NCI-H510A treated with DMSO at 0.1 percent for 48 hours (cell line): ENCODE data around the gene OR2B6.
"Not testable (repeated sequence)": the region's sequence is repeated elsewhere in the genome, so short reads cannot be mapped to it uniquely, and the experiment has no call there.

ENCODE experiments used
- DNase-seq: peaks from one replicate; lab custom pipeline; 2025; lab: John Stamatoyannopoulos, UW

Gene OR2B6

DNA sequence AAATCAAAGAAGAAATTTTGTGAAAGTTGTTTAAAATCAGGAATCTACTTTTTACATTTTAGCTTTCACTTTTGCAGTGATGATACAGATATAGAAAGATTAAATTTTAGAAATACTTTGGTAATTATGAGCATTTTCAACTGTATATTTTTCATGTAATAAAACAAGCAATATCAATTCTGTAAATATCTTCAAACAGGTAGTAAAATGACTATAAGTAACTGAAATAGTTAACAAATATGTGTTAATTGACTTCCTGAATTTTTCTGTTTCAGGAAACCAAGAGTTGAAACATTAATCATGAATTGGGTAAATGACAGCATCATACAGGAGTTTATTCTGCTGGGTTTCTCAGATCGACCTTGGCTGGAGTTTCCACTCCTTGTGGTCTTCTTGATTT lies at the start of gene OR2B6:
TSS of gene OR2B6 (plus strand) at position 301 of the 400 bp plus-strand sequence. CDS start at position 301, 0 bp downstream.
- DNase-seq, result no peak

DNA sequence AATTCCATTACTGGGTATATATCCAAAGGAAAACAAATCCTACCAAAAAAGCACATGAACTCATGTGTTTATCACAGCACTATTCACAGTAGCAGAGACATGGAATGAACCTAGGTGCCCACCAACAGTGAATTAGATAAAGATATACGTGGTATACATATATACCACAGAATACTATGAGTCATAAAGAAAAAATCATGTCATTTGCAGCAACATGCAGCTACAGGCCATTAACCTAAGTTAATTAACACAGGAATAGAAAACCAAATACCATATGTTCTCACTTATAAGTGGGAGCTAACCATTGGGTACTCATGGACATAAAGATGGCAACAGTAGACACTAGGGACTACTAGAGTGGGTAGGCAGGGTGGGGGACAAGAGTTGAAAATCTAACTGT lies 49.0 kb upstream of the OR2B6 start:
- DNase-seq, result no peak

- no peak for DNase-seq
Observed at GRCh38 chr6:27911956-27912446, 45.0 kb upstream of the OR2B6 start, which contains the start of gene OR2B2. OR2B2 (minus strand) TSS chr6:27912396; CDS start chr6:27912319, 77 bp downstream.

DNA sequence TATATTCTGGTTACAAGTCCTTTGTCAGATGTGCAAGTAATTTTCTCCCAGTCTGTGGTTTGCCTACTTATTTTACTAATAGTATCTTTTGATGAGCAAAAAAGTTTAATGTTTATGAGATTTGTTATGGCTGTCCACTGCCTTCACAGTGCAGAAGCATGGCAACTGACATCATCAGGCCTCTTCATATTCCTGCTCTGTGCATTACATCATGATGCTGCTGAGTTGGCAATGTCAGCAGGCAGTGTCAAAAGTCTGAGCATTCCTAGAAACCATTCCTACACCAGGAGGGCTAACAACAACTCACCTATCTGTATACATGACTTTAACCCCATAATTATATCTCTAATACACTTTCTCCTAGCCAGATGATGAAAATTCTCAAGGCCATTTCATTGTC lies 34.1 kb upstream of the OR2B6 start:
- no peak for DNase-seq

GRCh38 chr6:27924179-27924578 lies 32.9 kb upstream of the OR2B6 start:
- no peak for DNase-seq

DNA sequence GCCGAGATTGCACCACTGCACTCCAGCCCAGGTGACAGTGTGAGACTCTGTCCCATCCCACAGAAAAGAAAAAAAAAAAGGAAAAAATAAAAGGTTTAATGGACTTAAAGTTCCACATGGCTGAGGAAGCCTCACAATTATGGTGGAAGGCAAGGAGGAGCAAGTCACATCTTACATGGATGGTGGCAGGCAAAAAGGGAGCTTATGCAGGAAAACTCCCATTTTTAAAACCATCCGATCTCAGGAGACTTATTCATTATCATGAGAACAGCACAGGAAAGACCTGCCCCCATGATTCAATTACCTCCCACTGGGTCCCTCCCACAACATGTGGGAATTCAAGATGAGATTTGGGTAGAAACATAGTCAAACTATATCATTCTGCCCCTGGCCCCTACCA lies 29.0 kb upstream of the OR2B6 start:
- not testable (repeated sequence) for DNase-seq

DNA sequence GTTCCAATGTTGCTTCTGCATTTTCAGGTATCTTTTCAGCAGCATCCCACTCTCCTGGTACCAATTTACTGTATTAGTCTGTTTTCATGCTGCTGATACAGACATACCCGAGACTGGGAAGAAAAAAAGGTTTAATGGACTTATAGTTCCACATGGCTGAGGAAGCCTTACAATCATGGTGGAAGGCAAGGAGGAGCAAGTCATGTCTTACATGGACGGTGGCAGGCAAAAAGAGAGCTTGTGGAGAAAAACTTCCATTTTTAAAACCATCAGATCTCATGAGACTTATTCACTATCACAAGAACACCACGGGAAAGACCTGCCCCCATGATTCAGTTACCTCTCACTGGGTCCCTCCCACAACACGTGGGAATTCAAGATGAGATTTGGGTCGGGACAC lies 27.1 kb upstream of the OR2B6 start:
- DNase-seq, result not testable (repeated sequence)

DNA sequence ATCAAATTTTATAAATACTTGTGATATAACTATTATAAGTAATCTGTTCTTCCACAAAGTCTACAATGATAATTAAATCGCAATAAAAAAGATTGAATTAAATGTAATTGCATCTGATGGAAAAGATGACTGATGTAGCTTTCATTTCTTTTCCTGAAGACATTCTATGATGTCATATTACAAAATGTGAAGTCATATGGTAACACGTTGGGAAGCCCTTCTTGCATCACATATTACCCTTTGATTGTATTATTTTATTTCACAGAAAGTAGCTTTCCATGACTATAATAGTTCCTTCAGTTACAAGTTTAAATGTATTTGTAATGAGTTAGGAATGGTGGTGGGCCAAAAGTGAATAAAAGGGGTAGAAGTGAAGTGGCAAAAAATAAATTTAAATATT lies 25.8 kb upstream of the OR2B6 start:
- no peak for DNase-seq

GRCh38 chr6:27940766-27941165 lies 16.3 kb upstream of the OR2B6 start:
- no peak for DNase-seq

DNA sequence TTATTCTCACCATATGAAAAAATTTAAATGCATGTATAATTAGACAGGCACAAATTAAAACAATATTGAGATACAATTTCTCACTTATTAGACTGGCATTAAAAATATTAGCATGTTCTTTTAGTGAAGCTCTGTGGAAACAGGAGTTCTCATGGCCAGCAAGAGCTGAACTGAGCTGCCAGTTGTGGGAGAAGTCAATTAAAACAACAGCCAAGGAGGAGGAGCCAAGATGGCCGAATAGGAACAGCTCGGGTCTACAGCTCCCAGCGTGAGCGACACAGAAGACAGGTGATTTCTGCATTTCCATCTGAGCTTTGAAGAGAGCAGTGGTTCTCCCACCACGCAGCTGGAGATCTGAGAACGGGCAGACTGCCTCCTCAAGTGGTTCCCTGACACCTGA lies 14.0 kb upstream of the OR2B6 start:
- DNase-seq, result not testable (repeated sequence)

DNA sequence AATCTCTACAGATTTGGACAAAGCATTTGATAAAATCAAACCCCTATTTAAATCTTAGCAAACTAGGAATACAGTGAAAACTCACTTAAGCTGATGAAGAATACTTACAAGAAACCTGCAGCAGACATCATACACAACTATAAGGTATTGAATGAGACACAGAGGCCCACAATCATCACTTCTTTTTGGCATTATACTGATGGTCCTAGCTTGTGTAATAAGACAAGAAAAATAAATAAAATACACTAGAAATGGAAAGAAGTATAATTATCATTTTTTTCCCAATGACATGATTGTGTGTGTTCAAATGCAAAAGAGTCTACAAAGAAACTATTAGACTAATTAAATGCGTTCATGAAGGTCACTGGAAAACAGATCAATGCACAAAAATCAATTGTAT lies 8.8 kb upstream of the OR2B6 start:
- DNase-seq, result no peak

DNA sequence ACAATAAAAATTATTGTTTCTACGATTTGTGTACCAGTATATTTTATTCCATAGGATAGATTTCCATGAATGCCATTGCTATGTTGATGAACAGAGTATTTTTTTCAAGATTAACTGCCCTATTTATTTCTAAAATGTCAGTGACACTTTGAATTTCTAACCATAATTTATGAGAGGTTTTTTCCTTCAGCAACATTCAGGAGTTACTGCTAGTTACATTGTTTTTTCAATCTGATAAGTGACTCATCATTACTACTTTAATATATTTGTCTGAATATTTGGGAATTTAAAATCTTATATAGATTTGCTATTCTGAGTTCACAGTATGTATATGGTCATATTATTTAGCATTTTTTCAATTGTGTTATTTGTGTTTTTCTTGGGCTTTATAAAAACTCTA lies 6.0 kb upstream of the OR2B6 start:
- DNase-seq, result no peak

DNA sequence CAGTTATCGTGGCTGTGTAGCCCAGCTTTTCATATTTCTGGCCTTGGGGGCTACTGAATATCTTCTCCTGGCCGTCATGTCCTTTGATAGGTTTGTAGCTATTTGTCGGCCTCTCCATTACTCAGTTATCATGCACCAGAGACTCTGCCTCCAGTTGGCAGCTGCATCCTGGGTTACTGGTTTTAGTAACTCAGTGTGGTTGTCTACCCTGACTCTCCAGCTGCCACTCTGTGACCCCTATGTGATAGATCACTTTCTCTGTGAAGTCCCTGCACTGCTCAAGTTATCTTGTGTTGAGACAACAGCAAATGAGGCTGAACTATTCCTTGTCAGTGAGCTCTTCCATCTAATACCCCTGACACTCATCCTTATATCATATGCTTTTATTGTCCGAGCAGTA lies 475 bp downstream of the OR2B6 start:
- DNase-seq, result no peak

DNA sequence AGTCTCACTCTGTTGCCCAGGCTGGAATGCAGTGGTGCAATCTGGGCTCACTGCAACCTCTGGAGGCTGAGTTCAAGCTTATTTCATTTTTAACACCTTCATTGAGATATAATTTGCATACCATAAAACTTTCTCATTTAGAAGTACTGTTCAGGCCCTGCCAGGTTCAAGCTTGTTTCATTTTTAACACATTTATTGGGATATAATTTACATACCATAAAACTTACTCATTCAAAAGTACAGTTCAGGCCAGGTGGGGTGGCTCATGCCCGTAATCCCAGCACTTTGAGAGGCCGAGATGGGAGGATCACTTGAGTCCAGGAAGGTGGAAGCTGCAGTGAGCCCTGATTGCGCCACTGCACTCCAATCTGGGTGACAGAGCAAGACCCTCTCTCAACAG lies 5.5 kb downstream of the OR2B6 start:
- DNase-seq, result no peak

- DNase-seq, result no peak
Observed at GRCh38 chr6:27966044-27966443, 9.0 kb downstream of the OR2B6 start.

DNA sequence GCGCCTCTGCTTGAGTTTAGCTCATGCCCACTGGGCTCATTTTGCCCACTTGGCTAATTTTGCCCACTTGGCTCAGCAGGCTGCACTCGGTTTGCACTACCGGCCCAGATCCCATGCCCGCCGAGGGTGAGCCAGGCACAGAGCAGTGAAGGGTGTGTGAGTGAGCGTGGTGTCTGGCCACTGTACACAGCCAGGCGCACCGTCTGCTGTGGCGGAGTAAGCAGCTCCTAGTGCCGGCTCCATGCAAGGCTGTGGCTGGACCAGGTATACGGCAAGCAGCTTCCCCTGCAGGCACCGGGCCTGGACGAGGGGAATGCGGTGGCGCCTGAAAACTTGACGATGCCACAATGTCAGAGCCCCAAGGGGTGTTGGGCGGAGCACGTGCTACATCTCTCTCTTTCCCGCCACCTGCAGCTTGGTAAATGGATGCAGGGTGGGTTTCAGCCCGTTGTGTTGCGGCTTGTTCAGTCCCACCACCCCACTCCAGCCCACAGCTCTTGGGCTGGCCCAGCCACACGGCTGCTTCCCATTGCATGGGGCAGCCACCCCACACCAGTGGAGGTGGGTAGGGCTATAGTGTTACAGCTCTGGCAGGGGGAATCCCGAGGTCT lies 9.9 kb downstream of the OR2B6 start:
- DNase-seq, result no peak

DNA sequence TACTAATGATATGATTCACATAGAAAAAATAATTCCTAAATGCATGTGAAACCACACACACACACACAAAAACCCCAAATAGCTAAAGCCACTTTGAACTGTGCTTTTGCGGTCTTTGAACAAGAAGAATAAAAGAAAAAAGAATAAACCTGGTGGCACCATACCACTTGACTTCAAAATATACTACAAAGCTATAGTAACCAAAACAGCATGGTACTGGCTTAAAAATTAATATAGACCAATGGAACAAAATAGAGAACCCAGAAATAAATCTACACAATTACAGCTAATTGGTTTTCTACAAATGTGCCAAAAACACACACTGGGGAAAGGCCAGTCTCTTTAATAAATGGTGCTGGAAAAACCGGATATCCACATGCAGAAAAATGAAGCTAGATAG lies 13.4 kb downstream of the OR2B6 start:
- no peak for DNase-seq

DNA sequence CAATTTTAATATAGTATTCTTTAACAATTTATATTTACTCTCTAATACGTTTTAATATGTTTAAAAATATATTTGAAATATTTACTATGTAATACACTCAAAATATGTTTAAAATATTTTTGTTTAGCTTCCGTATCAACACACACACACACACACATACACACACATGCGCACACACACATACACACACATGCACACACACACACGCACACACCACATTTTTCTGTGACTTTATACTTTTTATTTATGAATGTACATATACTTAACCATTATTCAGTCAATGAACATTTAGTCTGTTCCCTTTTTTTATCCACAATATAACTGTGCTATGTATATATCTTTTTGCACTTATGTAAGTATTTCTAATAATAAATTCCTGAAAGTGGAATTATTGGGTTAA lies 15.7 kb downstream of the OR2B6 start:
- no peak for DNase-seq

GRCh38 chr6:27977387-27977786 lies 20.3 kb downstream of the OR2B6 start:
- no peak for DNase-seq

DNA sequence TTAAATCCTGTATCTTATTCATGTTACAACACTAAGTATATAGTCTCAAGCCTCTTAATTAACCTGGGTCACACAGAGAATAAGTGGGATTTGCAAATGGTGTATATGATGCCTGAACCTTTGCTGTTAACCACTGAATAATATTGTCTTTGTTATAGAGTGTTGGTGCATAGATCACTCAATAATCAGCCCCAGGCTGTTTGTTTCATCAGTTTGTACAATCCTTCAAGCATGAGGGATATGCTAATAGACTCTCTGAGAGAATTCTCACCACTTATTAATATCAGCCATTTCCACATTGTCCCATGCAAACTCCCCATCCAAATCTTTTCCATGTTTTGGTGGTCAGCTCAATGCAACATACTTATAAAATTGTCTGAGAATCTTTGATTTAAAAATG lies 21.7 kb downstream of the OR2B6 start:
- no peak for DNase-seq

- no peak for DNase-seq
Observed at GRCh38 chr6:27980111-27980510, 23.1 kb downstream of the OR2B6 start.

DNA sequence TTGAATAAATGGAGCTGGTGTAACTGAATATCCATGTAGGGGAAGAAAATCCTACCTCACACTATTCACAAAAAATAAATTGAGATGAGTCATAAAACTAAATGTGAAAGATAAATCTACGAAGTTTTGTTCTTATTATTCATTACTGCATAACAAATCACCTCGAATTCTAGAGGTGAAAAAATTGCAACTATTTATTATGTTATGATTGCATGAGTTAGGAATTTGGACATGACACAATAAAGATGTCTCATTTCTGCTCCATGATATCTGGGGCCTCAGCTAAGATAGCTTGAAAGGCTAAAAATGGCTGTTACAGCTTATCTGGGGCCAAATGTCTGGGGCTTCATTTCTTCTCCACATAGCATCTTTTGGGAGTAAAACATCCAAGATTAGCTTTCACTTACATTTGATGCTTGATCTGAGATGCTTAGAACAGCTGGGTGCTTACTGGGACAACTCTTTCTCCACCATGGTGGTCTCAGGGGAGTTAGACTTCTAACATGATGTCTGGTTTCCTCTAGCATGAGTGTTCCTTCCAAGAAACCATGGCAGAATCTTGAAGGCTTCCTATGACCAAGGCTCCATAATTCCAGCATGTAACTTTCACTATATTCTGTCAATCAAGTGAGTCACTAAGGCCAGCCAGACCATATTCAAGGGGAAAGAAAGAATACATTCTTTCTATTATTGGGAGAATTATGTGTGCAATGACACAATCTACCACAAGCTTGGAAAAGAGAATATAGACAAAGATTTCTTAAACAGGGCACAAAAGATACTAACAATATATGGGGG lies 30.1 kb downstream of the OR2B6 start:
- DNase-seq, result no peak

GRCh38 chr6:27994616-27995015 lies 37.6 kb downstream of the OR2B6 start:
- no peak for DNase-seq
